Measurements from ENCODE around the gene SPG7.

Gene SPG7

DNA sequence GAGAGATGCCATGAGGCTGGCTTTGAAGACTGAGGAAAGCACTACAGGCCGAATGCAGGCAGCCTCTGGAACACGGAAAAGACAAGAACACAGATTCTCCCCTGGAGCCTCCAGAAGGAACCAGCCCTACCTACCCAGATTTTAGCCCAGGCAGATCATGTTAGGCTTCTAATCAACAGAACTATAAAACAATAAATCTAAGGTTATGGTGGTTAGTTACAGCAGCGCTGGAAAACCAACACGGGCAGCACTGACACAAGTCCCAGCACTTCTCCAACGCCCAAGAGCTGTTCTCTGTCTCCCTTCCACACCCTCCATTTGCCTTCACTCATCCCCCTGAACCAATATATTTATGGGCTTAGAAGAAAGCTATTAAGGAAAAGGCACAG, 25.4 kb upstream of the SPG7 start:
- H3K36me3 ChIP-seq (replicated peaks) = no peaks in the 10 kb centered on the region
- no peak for DNase-seq
- H3K4me3 ChIP-seq (ENCODE audit: low read depth, low read length) = no peak overlapping the region
- no peak overlapping the region for H3K27ac ChIP-seq
- in situ Hi-C loops (cut with HindIII; ENCODE audit: low pct_ligation_motif_present, low sequenced_read_pairs) = no loop called here
- no peaks in the 10 kb centered on the region for H3K27me3 ChIP-seq (replicated peaks)
- TF ChIP-seq, protein P1, sequence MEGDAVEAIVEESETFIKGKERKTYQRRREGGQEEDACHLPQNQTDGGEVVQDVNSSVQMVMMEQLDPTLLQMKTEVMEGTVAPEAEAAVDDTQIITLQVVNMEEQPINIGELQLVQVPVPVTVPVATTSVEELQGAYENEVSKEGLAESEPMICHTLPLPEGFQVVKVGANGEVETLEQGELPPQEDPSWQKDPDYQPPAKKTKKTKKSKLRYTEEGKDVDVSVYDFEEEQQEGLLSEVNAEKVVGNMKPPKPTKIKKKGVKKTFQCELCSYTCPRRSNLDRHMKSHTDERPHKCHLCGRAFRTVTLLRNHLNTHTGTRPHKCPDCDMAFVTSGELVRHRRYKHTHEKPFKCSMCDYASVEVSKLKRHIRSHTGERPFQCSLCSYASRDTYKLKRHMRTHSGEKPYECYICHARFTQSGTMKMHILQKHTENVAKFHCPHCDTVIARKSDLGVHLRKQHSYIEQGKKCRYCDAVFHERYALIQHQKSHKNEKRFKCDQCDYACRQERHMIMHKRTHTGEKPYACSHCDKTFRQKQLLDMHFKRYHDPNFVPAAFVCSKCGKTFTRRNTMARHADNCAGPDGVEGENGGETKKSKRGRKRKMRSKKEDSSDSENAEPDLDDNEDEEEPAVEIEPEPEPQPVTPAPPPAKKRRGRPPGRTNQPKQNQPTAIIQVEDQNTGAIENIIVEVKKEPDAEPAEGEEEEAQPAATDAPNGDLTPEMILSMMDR (IDR thresholded peaks at IDR 0.05; ENCODE audit: low read depth, low read length, missing control alignments) = no peak

DNA sequence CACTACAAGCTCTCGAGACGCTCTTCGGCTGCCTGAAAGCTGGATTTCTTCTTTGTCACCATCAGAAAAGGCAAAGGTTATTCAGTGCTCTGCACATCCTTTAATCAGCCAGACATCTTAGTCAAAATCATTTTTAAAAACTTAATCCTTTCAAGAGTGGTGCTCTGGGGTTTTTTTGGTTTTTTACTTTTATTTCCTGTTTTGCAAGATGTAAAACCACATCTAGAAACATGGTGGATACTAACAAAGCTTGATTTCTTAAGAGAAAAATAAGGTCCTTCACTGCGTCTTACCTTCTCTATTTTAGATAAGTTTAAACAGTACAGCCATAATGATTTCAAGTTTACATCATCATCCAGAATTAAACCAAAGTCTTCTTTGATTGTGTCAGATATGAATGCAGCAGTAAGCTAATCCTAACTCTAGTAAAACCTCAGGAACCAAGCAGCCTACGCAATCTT, 24.1 kb upstream of the SPG7 start:
- in situ Hi-C loops (cut with HindIII; ENCODE audit: low pct_ligation_motif_present, low sequenced_read_pairs) = no loop called here
- H3K4me3 ChIP-seq (ENCODE audit: low read depth, low read length) = no peak overlapping the region
- H3K27ac ChIP-seq = no peak overlapping the region
- DNase-seq = no peak
- no peaks in the 10 kb centered on the region for H3K36me3 ChIP-seq (replicated peaks)
- no peaks in the 10 kb centered on the region for H3K27me3 ChIP-seq (replicated peaks)
- TF ChIP-seq, protein P1 (IDR thresholded peaks at IDR 0.05; ENCODE audit: low read depth, low read length, missing control alignments) = no peak

DNA sequence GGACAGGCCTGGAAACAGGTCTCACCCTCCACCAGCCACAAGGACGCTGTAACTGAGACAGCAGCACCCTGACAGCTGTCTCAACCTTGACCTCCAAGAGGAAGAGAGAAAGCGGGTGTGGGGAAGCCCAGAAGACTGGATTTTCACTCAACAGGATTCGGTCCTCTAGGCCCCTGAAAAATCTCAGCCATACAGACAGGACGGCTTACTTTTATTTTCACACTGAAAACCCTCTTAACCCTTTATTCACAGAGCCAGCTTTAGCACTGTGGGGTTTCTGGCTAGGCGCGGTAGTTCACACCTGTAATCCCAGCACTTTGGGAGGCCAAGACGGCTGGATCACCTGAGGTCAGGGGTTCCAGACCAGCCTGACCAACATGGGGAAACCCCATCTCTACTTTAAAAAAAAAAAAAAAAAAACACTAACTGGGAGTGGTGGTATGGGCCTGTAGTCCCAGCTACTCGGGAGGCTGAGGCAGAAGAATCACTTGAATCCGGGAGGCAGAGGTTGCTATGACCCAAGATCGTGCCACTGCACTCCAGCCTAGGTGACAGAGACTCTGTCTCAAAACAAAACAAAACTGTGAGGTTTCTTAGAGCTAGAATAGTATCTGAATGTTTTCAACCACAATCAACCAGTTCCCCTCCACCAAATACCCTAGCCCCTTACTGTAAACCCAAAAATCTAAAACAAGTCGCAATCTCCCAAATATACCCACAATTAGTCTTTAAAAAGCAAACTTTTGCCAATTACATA, 23.1 kb upstream of the SPG7 start:
- no peak overlapping the region for H3K27ac ChIP-seq

DNA sequence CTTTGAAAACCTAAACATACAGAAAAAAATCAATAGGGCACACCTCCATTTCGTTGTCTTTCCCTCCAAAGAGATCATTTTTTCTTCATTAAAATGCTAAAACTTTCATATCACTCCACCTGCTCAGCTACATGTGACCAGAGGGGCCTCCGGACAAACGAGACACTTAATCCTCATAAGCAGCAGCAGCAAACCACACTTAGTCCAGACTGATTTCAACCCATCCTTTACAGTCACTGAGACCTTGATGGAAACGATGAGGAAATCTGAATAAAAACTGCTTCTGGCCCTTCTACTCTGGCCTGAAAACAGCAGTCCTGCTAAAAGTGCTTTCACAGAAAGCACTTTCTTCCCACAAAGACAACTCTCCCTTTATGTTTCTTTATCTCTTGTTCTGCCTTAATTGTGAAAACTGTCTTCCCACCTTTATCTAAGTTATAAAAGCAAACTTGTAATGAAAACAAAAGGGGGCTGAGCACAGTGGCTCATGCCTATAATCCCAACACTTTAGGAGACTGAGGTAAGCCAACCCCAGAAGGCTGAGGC, 22.4 kb upstream of the SPG7 start:
- Histone ChIP-seq H3K4me3 (ENCODE audit: low read depth, low read length) (no peak overlapping the region), H3K27me3 (replicated peaks) (no peaks in the 10 kb centered on the region), H3K36me3 (replicated peaks) (no peaks in the 10 kb centered on the region), H3K27ac (no peak overlapping the region)
- in situ Hi-C loops (cut with HindIII; ENCODE audit: low pct_ligation_motif_present, low sequenced_read_pairs) = no loop called here
- no peak for DNase-seq
- TF ChIP-seq, protein P1 (IDR thresholded peaks at IDR 0.05; ENCODE audit: low read depth, low read length, missing control alignments) = no peak

More for the DNA sequence above, 23.1 kb upstream of the SPG7 start:
- no peak for DNase-seq
- H3K4me3 ChIP-seq (ENCODE audit: low read depth, low read length) = no peak overlapping the region
- in situ Hi-C loops (cut with HindIII; ENCODE audit: low pct_ligation_motif_present, low sequenced_read_pairs) = no loop called here
- no peaks in the 10 kb centered on the region for H3K27me3 ChIP-seq (replicated peaks)
- H3K36me3 ChIP-seq (replicated peaks) = no peaks in the 10 kb centered on the region
- TF ChIP-seq, protein P1 (IDR thresholded peaks at IDR 0.05; ENCODE audit: low read depth, low read length, missing control alignments) = no peak

DNA sequence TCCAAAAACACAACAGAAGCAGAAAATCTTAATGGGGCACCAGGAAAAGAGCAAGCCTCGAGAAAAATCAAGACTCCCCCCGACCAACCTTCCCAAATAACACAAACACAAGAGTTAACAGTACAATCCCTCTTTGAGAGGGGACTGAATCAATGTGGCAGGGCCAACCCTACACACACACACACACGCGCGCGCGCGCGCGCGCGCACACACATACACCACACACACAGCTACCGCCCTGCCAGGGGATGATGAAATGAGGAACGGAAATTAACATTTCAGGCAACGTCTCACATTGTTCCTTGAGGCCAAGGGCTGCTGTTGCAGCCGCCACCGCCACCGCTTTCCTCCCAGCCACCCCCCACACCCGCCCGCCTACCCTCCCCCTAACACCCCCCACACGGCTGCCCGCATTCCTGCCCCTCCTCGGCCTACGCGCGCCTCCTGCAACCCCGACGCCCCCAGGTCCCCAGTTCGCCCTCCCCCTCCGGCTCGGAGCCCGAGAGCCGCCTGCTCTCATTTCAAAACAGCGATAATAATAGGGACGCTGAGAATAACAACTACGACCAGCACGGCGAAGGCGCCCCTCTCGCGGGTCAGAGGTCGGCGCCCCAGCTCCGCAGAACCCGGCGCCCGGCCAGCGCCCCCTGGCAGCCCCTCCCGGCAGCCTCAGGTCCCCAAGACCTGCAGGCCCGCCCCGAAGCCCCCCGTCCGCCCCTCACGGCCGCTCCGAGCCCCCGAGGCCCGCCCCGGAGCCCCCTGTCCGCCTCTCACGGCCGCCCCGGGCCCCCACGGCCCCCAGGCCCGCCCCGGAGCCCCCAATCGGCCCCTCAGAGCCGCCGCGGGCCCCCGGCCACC, 18.9 kb upstream of the SPG7 start:
- Histone ChIP-seq H3K36me3 (replicated peaks) (no peaks in the 10 kb centered on the region), H3K27ac (peak overlapping the region; percentile 90), H3K4me3 (ENCODE audit: low read depth, low read length) (peak overlapping the region; percentile 72), H3K27me3 (replicated peaks) (no peaks in the 10 kb centered on the region)
- DNase-seq = peak; percentile 91
- in situ Hi-C loops (cut with HindIII; ENCODE audit: low pct_ligation_motif_present, low sequenced_read_pairs) = no loop called here
- TF ChIP-seq, protein P1 (IDR thresholded peaks at IDR 0.05; ENCODE audit: low read depth, low read length, missing control alignments) = peak; percentile 39
